ENCODE results near the gene GCNA. TPM values are rescaled to one million over a fixed set of nuclear protein-coding genes. Genes with fewer than 3 reads are reported as not detected.
"Not testable (repeated sequence)": the region's sequence is repeated elsewhere in the genome, so short reads cannot be mapped to it uniquely, and the experiment has no call there.

GCNA gene
- total RNA-seq, 1 donor from 2014 or later, result 2.5 TPM

GRCh38 chrX:71556036-71556435 is 22.2 kb upstream of the GCNA start:
- no peak for DNase-seq (ENCODE audit: extremely low read depth, low read depth, low spot score)

GRCh38 chrX:71558920-71559319 is 19.3 kb upstream of the GCNA start:
- DNase-seq (ENCODE audit: extremely low read depth, low read depth, low spot score), result no peak

GRCh38 chrX:71559773-71560172 is 18.5 kb upstream of the GCNA start:
- not testable (repeated sequence) for DNase-seq (ENCODE audit: extremely low read depth, low read depth, low spot score)

- DNase-seq (ENCODE audit: extremely low read depth, low read depth, low spot score), result no peak
These were observed 14.3 kb upstream of the GCNA start for GRCh38 chrX:71563921-71564320.

GRCh38 chrX:71565474-71566041 is 12.7 kb upstream of the GCNA start:
- DNase-seq (ENCODE audit: extremely low read depth, low read depth, low spot score), result no peak

- DNase-seq (ENCODE audit: extremely low read depth, low read depth, low spot score), result not testable (repeated sequence)
These were observed 6.8 kb upstream of the GCNA start for GRCh38 chrX:71571390-71571789.

- DNase-seq (ENCODE audit: extremely low read depth, low read depth, low spot score), result no peak
These were observed 4.6 kb upstream of the GCNA start for GRCh38 chrX:71573590-71573989.

GRCh38 chrX:71577682-71578081 is 555 bp upstream of the GCNA start:
- DNase-seq (ENCODE audit: extremely low read depth, low read depth, low spot score), result no peak

GRCh38 chrX:71579136-71579989 is 1.1 kb downstream of the GCNA start:
- no peak for DNase-seq (ENCODE audit: extremely low read depth, low read depth, low spot score)

- no peak for DNase-seq (ENCODE audit: extremely low read depth, low read depth, low spot score)
These were observed 1.7 kb downstream of the GCNA start for GRCh38 chrX:71579990-71580380.

- no peak for DNase-seq (ENCODE audit: extremely low read depth, low read depth, low spot score)
These were observed 3.0 kb downstream of the GCNA start for GRCh38 chrX:71581210-71581609.

- DNase-seq (ENCODE audit: extremely low read depth, low read depth, low spot score), result no peak
These were observed 8.7 kb downstream of the GCNA start for GRCh38 chrX:71586929-71587328.

GRCh38 chrX:71593210-71593609 is 15.0 kb downstream of the GCNA start:
- DNase-seq (ENCODE audit: extremely low read depth, low read depth, low spot score), result not testable (repeated sequence)

- no peak for DNase-seq (ENCODE audit: extremely low read depth, low read depth, low spot score)
These were observed 21.7 kb downstream of the GCNA start for GRCh38 chrX:71599965-71600364.

- DNase-seq (ENCODE audit: extremely low read depth, low read depth, low spot score), result no peak
These were observed 25.4 kb downstream of the GCNA start for GRCh38 chrX:71603618-71604017.

- DNase-seq (ENCODE audit: extremely low read depth, low read depth, low spot score), result no peak
These were observed 25.9 kb downstream of the GCNA start for GRCh38 chrX:71604141-71604540.

GRCh38 chrX:71604796-71605568 is 26.7 kb downstream of the GCNA start:
- DNase-seq (ENCODE audit: extremely low read depth, low read depth, low spot score), result no peak

- DNase-seq (ENCODE audit: extremely low read depth, low read depth, low spot score), result no peak
These were observed 28.4 kb downstream of the GCNA start for GRCh38 chrX:71606536-71607216.

GRCh38 chrX:71607488-71607887 is 29.3 kb downstream of the GCNA start:
- DNase-seq (ENCODE audit: extremely low read depth, low read depth, low spot score), result no peak

- no peak for DNase-seq (ENCODE audit: extremely low read depth, low read depth, low spot score)
These were observed 31.0 kb downstream of the GCNA start for GRCh38 chrX:71609095-71609750.

All from glomerular endothelial cell (primary cell).